Caco-2 (cell line): Measurements from ENCODE around the gene PPP1R13B. TPM values are rescaled to one million over a fixed set of nuclear protein-coding genes. Genes with fewer than 3 reads are reported as not detected.

ENCODE experiments used
- BruUV-seq: library from RNA; stranded (reverse); fragments of 400-500 nt; replicated peaks from 2 replicates; lab custom pipeline; 2021; lab: Mats Ljungman, UMichigan
- CTCF ChIA-PET: fragments of 300-600 bp; sonication (Branson Sonifier 250); formaldehyde crosslinking; loops from one replicate; lab custom pipeline; 2022; ENCODE audit warnings: antibody characterized with exemption; lab: Charles Lee
- POLR2A ChIA-PET: fragments of 300-600 bp; sonication (Branson Sonifier 250); formaldehyde crosslinking; loops from one replicate; lab custom pipeline; 2022; ENCODE audit warnings: antibody characterized with exemption; lab: Charles Lee
- DNase-seq, 2 experiments: peaks; one replicate each; pipeline versions ENCODE4 v3.0.0 to v3.0.0-alpha.2; 2020 to 2022
- H3K27me3 ChIP-seq: replicated peaks from 2 replicates; pipeline ENCODE4 v1.6.0; 2011; ENCODE audit warnings: low read length; ENCODE audit not compliant: control insufficient read depth, insufficient read depth
- H3K36me3 ChIP-seq: 2 replicates; pipeline ENCODE4 v1.5.1; 2011; ENCODE audit warnings: low read length; ENCODE audit not compliant: control insufficient read depth, insufficient read depth
- H3K4me1 ChIP-seq: fragments of 250-450 bp; sonication (Bioruptor Pico); 2 replicates; pipeline ENCODE4 v1.5.1; 2020; ENCODE audit warnings: mild to moderate bottlenecking
- H3K4me3 ChIP-seq: 2 replicates; pipeline ENCODE4 v1.5.1; 2011; ENCODE audit warnings: low read depth, mild to moderate bottlenecking, control low read depth, low read length
- H3K9me3 ChIP-seq: fragments of 250-450 bp; sonication (Bioruptor Pico); 2 replicates; pipeline ENCODE4 v1.5.1; 2020; ENCODE audit warnings: mild to moderate bottlenecking, moderate library complexity
- H3K27ac Mint-ChIP-seq: one replicate; pipeline ENCODE4 v1.8.0; 2022; ENCODE audit warnings: mixed read lengths; ENCODE audit not compliant: unreplicated experiment
- H3K27me3 Mint-ChIP-seq: one replicate; pipeline ENCODE4 v1.8.0; 2022; ENCODE audit warnings: mixed read lengths; ENCODE audit not compliant: insufficient read depth, unreplicated experiment
- H3K36me3 Mint-ChIP-seq: one replicate; pipeline ENCODE4 v1.8.0; 2022; ENCODE audit warnings: mild to moderate bottlenecking, mixed read lengths; ENCODE audit not compliant: insufficient read depth, unreplicated experiment
- H3K4me1 Mint-ChIP-seq: one replicate; pipeline ENCODE4 v1.8.0; 2022; ENCODE audit warnings: low read depth, mixed read lengths; ENCODE audit not compliant: unreplicated experiment
- H3K4me3 Mint-ChIP-seq: one replicate; pipeline ENCODE4 v1.8.0; 2022; ENCODE audit warnings: mild to moderate bottlenecking, moderate library complexity, mixed read lengths; ENCODE audit not compliant: unreplicated experiment
- H3K9me3 Mint-ChIP-seq: one replicate; pipeline ENCODE4 v1.8.0; 2022; ENCODE audit warnings: mixed read lengths; ENCODE audit not compliant: unreplicated experiment
- CTCF ChIP-seq, 2 experiments: fragments of 200-600 bp in 1 of 2; IDR thresholded peaks; 1 replicate in 1 of 2; 2 replicates in 1 of 2; pipeline versions ENCODE4 v1.5.1 to v1.8.0; 2011 to 2022; ENCODE audit warnings: antibody characterized with exemption in 1 of 2, control low read depth in 1 of 2, inconsistent platforms in 1 of 2, low read depth in 1 of 2, low read length in 1 of 2, mild to moderate bottlenecking in 1 of 2, moderate library complexity in 1 of 2; ENCODE audit not compliant: insufficient read depth in 1 of 2, severe bottlenecking in 1 of 2, unreplicated experiment in 1 of 2
- intact Hi-C: fragments of 100-400 bp; cut with micrococcal nuclease; formaldehyde crosslinking; loops from one replicate; pipeline ENCODE4 v1.10.0; 2022; ENCODE audit not compliant: unreplicated experiment
- total RNA-seq: library from RNA; stranded (reverse); gene quantifications from 2 replicates; pipeline ENCODE4 v1.2.3, GENCODE V29; 2022

Gene PPP1R13B
- total RNA-seq, 1 experiment from 2014 or later = 15.8 TPM

GRCh38 chr14:103840014-103840413 is 7.4 kb downstream of the PPP1R13B start:
- no peaks in the 10 kb centered on the region for H3K27me3 ChIP-seq
- H3K4me1 ChIP-seq = no peaks in the 10 kb centered on the region
- CTCF ChIA-PET = no interaction called here
- H3K9me3 ChIP-seq = no peaks in the 10 kb centered on the region
- Mint-ChIP-seq H3K4me1 (no peaks in the 10 kb centered on the region), H3K36me3 (no peaks in the 10 kb centered on the region), H3K9me3 (no peaks in the 10 kb centered on the region), H3K4me3 (no peak overlapping the region), H3K27me3 (no peaks in the 10 kb centered on the region), H3K27ac (no peak overlapping the region)
- no peaks in the 10 kb centered on the region for H3K36me3 ChIP-seq
- no peak for TF ChIP-seq CTCF (IDR thresholded peaks at IDR 0.05; ENCODE audit: insufficient read depth in 1 of 2, low read depth in 1 of 2, low read length in 1 of 2, severe bottlenecking in 1 of 2, unreplicated experiment in 1 of 2)
- no peak overlapping the region for H3K4me3 ChIP-seq
- intact Hi-C loops = no loop called here
- no TSS peak for BruUV-seq
- POLR2A ChIA-PET = no interaction called here
- no peak for DNase-seq

- Histone ChIP-seq H3K9me3 (no peaks in the 10 kb centered on the region), H3K27me3 (no peaks in the 10 kb centered on the region), H3K4me3 (no peak overlapping the region), H3K4me1 (no peaks in the 10 kb centered on the region), H3K36me3 (no peaks in the 10 kb centered on the region)
- no TSS peak for BruUV-seq
- no peak for DNase-seq
- no peaks in the 10 kb centered on the region for H3K4me1 Mint-ChIP-seq
- CTCF ChIA-PET = no interaction called here
- TF ChIP-seq CTCF (IDR thresholded peaks at IDR 0.05; ENCODE audit: insufficient read depth in 1 of 2, low read depth in 1 of 2, low read length in 1 of 2, severe bottlenecking in 1 of 2, unreplicated experiment in 1 of 2) = no peak
- no peak overlapping the region for H3K27ac Mint-ChIP-seq
- H3K27me3 Mint-ChIP-seq = no peaks in the 10 kb centered on the region
- no peak overlapping the region for H3K4me3 Mint-ChIP-seq
- POLR2A ChIA-PET = no interaction called here
- no peaks in the 10 kb centered on the region for H3K36me3 Mint-ChIP-seq
- intact Hi-C loops = no loop called here
- no peaks in the 10 kb centered on the region for H3K9me3 Mint-ChIP-seq
Observed at GRCh38 chr14:103839579-103839978, 7.8 kb downstream of the PPP1R13B start.

- no peak overlapping the region for H3K27ac Mint-ChIP-seq
- no peaks in the 10 kb centered on the region for H3K27me3 Mint-ChIP-seq
- no peaks in the 10 kb centered on the region for H3K36me3 ChIP-seq
- H3K4me1 Mint-ChIP-seq = no peaks in the 10 kb centered on the region
- no peak for TF ChIP-seq CTCF (IDR thresholded peaks at IDR 0.05; ENCODE audit: insufficient read depth in 1 of 2, low read depth in 1 of 2, low read length in 1 of 2, severe bottlenecking in 1 of 2, unreplicated experiment in 1 of 2)
- H3K4me1 ChIP-seq = no peaks in the 10 kb centered on the region
- intact Hi-C loops = no loop called here
- H3K4me3 Mint-ChIP-seq = no peak overlapping the region
- no peaks in the 10 kb centered on the region for H3K9me3 ChIP-seq
- H3K36me3 Mint-ChIP-seq = no peaks in the 10 kb centered on the region
- H3K9me3 Mint-ChIP-seq = no peaks in the 10 kb centered on the region
- BruUV-seq = no TSS peak
- no peak for DNase-seq
- no peaks in the 10 kb centered on the region for H3K27me3 ChIP-seq
- ChIA-PET CTCF (no interaction called here), POLR2A (no interaction called here)
- H3K4me3 ChIP-seq = no peak overlapping the region
Observed at GRCh38 chr14:103838117-103838516, 9.3 kb downstream of the PPP1R13B start.
